ENCODE data around the gene ESYT2.

The ESYT2 gene

DNA sequence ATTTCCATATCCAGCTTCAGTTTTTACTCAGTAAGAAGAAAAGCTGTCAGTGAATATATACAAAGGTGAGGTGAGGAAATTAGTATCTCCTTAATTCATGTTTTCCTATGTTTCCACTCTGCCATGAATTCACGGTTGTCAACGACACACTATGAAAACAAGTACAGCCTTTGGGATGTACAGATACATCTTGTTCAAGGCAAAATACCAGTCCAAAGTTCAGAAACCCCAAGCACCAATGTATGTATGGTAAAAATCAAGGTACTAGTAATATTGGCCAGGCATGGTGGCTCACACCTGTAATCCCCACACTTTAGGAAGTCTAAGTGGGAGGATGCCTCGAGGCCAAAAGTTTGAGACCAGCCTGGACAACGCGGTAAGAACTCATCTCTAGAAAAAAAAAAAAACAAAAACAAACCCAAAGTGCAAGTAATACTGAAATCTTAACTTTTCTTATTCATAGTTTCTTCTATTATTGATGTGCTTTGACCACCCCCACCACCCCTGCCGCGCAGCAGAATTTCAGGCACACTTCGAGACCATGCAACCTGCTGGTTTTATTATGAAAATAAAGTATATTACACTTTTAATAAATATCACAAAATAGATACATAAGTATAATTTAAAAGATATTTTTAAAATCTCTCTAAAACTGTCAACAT lies 3.5 kb downstream of the ESYT2 start:
- Mint-ChIP-seq H3K36me3 (peaks cover 34% of the 10 kb centered on the region), H3K27ac (peak overlapping the region; percentile 35), H3K9me3 (no peaks in the 10 kb centered on the region), H3K4me3 (no peak overlapping the region), H3K4me1 (peaks cover 66% of the 10 kb centered on the region), H3K27me3 (no peaks in the 10 kb centered on the region)
- CTCF ChIA-PET, result interaction anchor here (0.9 kb wide), 1 partner anchor 14 kb away, joined by 3 read pairs; no protein-coding TSS in a partner anchor
- DNase-seq, result no peak

DNA sequence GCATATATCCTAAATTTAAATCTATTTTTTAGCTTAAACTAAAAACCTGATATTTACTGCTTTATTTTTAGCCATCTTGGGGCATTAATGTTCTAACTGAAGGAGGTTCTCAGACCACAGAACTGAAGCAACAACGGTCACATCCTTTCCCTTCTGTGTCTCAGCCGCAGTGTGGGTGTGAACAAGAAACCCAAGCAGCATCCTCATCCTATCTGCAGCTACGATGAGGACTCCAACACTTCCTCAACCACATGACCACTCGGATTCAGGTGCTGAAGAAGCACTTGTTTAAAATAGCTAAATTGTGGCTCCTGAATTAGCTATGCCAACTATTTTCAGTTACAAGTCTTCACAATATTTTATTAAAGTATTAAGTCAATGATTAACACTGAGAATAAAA lies 5.3 kb downstream of the ESYT2 start:
- Mint-ChIP-seq H3K36me3 (peaks cover 34% of the 10 kb centered on the region), H3K4me3 (peak overlapping the region; percentile 26), H3K9me3 (no peaks in the 10 kb centered on the region), H3K27me3 (no peaks in the 10 kb centered on the region), H3K4me1 (peaks cover 75% of the 10 kb centered on the region), H3K27ac (peak overlapping the region; percentile 92)
- CTCF ChIA-PET, result interaction anchor here (1.0 to 1.4 kb wide), 2 partner anchors 12 to 40 kb away, joined by 3 read pairs; no protein-coding TSS in a partner anchor
- DNase-seq, result peak; percentile 82

DNA sequence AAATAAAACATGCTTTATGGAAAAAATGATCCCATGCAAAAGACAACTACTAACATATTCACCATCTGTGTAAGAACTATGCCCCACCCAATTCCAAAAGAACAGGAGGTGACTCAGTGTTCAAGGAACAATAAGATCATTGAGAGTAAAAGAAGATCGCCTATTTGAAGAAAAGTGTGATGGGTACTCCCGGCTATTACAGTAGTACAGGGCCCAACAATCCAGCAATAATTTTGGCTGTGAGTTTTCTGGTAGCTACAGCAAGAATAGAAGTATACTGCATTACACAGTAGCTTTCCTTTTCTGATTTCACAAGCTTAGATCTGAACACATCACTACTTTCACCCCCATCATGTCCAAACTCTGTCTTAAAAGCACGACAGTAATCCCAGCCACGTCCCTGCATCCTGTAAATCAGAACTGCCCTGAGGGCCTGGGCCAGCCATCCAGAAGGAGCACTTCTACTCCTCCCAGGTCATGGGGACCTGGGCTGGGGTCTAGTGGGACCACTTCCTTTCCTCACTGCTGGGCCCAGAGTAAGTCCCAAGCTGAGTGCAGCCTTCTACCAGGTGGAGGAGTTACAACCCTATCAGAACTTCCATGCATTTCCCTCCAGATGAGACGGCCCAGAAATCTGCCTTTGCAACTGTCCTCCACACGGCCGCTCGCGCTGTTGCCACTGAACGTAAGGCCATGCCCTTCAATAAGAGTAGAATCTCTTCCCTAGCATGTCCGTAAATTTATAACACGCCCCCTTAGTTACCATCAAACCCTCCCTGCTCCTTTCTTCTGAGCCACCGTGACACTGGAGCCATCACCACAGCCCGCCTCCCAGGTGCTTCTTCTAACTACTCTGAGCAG lies 7.9 kb downstream of the ESYT2 start:
- Mint-ChIP-seq H3K27ac (peak overlapping the region; percentile 92), H3K4me1 (peaks cover 90% of the 10 kb centered on the region), H3K4me3 (peak overlapping the region; percentile 45), H3K36me3 (peaks cover 31% of the 10 kb centered on the region), H3K9me3 (no peaks in the 10 kb centered on the region), H3K27me3 (no peaks in the 10 kb centered on the region)
- CTCF ChIA-PET, result interaction anchor here (1.3 kb wide), 1 partner anchor 9 kb away, joined by 4 read pairs; no protein-coding TSS in a partner anchor
- peak; percentile 52 for DNase-seq

GRCh38 chr7:158820656-158821055 lies 8.7 kb downstream of the ESYT2 start:
- Mint-ChIP-seq H3K27me3 (no peaks in the 10 kb centered on the region), H3K9me3 (no peaks in the 10 kb centered on the region)
- CTCF ChIA-PET, result interaction anchor here (1.3 kb wide), 1 partner anchor 9 kb away, joined by 4 read pairs; no protein-coding TSS in a partner anchor

DNA sequence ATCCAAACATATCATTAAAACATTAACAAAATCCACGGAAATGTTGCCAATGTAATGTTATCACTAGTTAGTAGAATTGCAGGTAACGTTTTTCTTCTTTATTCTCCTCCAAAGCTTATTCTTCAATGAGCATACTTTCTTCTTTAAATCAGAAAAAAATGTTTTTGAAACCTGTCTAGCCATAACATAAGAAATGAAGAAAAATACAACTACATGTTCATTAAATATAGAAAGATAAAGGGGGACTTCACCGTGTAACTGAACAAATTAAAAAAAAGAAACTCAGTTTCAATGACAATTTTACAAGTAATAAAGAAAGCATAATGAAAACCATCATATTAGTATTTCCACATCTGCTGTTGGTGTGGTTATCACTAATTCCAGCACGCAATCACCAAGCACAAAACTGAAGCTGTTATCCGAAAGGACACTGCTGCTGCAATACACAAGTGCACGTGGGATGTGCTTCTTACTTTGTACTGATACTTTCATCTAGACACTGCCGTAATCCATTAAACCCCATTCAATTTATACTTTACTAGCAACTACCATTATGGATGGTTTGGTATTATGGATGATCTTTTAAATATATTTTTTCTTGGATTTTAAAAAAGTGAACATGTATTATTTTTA lies 9.6 kb downstream of the ESYT2 start:
- Mint-ChIP-seq H3K9me3 (no peaks in the 10 kb centered on the region), H3K4me3 (peak overlapping the region; percentile 80), H3K4me1 (peaks cover 91% of the 10 kb centered on the region), H3K27me3 (no peaks in the 10 kb centered on the region), H3K27ac (peak overlapping the region; percentile 93), H3K36me3 (peaks cover 41% of the 10 kb centered on the region)
- no peak for DNase-seq
- CTCF ChIA-PET, result no interaction called here

More at GRCh38 chr7:158820656-158821055, 8.7 kb downstream of the ESYT2 start:
- Mint-ChIP-seq H3K4me3 (peak overlapping the region; percentile 45), H3K27ac (peak overlapping the region; percentile 93), H3K36me3 (peaks cover 37% of the 10 kb centered on the region), H3K4me1 (peaks cover 91% of the 10 kb centered on the region)
- DNase-seq, result no peak

GRCh38 chr7:158818325-158819213 lies 10.7 kb downstream of the ESYT2 start:
- peaks cover 40% of the 10 kb centered on the region for H3K36me3 Mint-ChIP-seq
- H3K4me3 Mint-ChIP-seq, result peak overlapping the region; percentile 80
- no peaks in the 10 kb centered on the region for H3K9me3 Mint-ChIP-seq
- CTCF ChIA-PET, result no interaction called here
- peak; percentile 88 for DNase-seq
- peak overlapping the region; percentile 93 for H3K27ac Mint-ChIP-seq
- no peaks in the 10 kb centered on the region for H3K27me3 Mint-ChIP-seq
- peaks cover 91% of the 10 kb centered on the region for H3K4me1 Mint-ChIP-seq

DNA sequence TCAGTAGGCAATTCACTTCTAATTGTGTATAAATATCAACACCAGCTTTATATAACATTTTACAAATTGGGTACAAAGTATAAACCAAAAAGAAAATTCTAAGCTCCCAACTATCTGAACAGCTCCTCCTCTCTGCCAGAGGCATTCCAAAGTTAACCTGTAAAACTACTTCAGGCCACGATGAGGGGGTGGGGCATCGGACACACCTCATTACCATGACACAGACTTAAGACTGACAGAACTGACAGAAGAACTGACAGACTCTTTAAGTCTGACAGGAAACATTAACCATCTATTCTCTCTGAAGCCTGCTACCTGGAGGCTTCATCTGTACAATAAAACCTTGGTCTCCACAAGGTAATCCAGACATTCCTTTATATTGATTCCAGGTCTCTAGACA lies 12.3 kb downstream of the ESYT2 start:
- H3K27ac Mint-ChIP-seq, result peak overlapping the region; percentile 93
- H3K27me3 Mint-ChIP-seq, result no peaks in the 10 kb centered on the region
- DNase-seq, result peak; percentile 55
- H3K4me1 Mint-ChIP-seq, result peaks cover 98% of the 10 kb centered on the region
- H3K4me3 Mint-ChIP-seq, result peak overlapping the region; percentile 45
- no peaks in the 10 kb centered on the region for H3K9me3 Mint-ChIP-seq
- CTCF ChIA-PET, result interaction anchor here (0.9 kb wide), 1 partner anchor 50 kb away, joined by 4 read pairs; no protein-coding TSS in a partner anchor
- peaks cover 50% of the 10 kb centered on the region for H3K36me3 Mint-ChIP-seq

DNA sequence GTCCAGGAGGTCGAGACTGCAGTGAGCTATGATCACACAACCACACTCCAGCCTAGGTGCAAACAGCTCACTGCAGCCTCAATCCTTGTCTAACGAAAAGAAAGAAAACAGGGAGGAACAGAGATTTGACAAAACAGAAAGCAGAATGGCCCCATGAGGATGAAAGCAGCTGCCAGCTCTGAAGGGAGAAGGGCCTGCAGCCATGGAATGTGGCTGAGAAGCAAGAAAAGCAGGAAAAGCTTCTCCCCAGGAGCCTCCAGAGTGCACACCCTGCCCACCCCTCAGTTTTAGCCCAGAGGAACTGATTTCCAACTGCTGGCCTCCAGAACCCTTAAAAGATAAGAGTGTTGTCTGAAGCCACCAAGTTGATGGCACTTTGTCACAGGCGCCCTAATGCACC lies 13.0 kb downstream of the ESYT2 start:
- no peaks in the 10 kb centered on the region for H3K9me3 Mint-ChIP-seq
- CTCF ChIA-PET, result interaction anchor here (0.9 to 1.1 kb wide), 3 partner anchors 11 to 51 kb away, joined by 3 to 4 read pairs (median 3); no protein-coding TSS in a partner anchor
- H3K4me1 Mint-ChIP-seq, result peaks cover 98% of the 10 kb centered on the region
- H3K27me3 Mint-ChIP-seq, result no peaks in the 10 kb centered on the region
- DNase-seq, result no peak
- H3K4me3 Mint-ChIP-seq, result peak overlapping the region; percentile 45
- H3K36me3 Mint-ChIP-seq, result peaks cover 53% of the 10 kb centered on the region
- H3K27ac Mint-ChIP-seq, result peak overlapping the region; percentile 93

DNA sequence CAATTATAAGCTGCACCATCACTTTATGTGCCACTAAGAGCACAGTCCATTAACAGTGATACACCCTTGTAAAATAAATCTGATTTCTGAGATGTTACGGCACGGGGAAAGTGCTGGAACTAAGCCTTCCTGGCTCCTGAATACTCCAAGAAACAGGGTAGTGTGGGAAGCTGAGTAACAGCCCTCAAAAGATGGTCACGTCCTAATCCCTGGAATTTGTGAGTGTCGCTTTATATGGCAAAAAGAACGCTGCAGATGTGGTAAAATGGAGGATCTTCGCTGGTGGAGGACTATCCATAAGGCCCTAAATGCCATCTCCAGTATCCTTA lies 13.5 kb downstream of the ESYT2 start:
- CTCF ChIA-PET, result interaction anchor here (0.9 to 1.1 kb wide), 2 partner anchors 11 to 39 kb away, joined by 3 read pairs; no protein-coding TSS in a partner anchor
- peaks cover 53% of the 10 kb centered on the region for H3K36me3 Mint-ChIP-seq
- H3K4me3 Mint-ChIP-seq, result peak overlapping the region; percentile 54
- H3K27ac Mint-ChIP-seq, result peak overlapping the region; percentile 93
- no peak for DNase-seq
- H3K27me3 Mint-ChIP-seq, result no peaks in the 10 kb centered on the region
- peaks cover 98% of the 10 kb centered on the region for H3K4me1 Mint-ChIP-seq
- H3K9me3 Mint-ChIP-seq, result no peaks in the 10 kb centered on the region

- Mint-ChIP-seq H3K27ac (peak overlapping the region; percentile 93), H3K4me1 (peaks cover 98% of the 10 kb centered on the region), H3K4me3 (peak overlapping the region; percentile 54), H3K27me3 (no peaks in the 10 kb centered on the region), H3K36me3 (peaks cover 59% of the 10 kb centered on the region), H3K9me3 (no peaks in the 10 kb centered on the region)
- no peak for DNase-seq
- CTCF ChIA-PET, result interaction anchor here (0.9 to 1.1 kb wide), 2 partner anchors 12 to 38 kb away, joined by 3 read pairs; no protein-coding TSS in a partner anchor
These were observed 14.1 kb downstream of the ESYT2 start for GRCh38 chr7:158815083-158815799.

DNA sequence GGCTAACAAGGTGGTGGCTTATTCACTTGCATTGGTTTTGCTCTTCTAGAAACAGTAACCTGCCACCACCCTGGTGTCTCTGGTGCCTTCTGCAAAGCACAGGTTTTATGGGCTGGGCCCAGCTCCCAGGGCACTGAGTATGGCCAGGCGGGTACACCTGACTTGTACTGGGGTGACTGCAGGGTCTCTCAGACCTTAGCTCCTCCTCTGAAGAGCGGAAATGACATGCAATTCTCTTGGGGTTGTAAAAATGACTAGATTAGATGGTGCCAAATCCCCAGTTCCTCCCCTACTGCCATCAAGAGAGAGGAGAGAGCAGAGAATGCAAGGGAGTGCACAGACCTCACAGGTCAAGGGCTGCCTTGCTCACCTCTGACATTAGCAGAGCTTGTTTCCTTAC lies 14.7 kb downstream of the ESYT2 start:
- Mint-ChIP-seq H3K27me3 (no peaks in the 10 kb centered on the region), H3K36me3 (peaks cover 65% of the 10 kb centered on the region), H3K27ac (peak overlapping the region; percentile 93), H3K9me3 (no peaks in the 10 kb centered on the region), H3K4me3 (peak overlapping the region; percentile 54), H3K4me1 (peaks cover 99% of the 10 kb centered on the region)
- CTCF ChIA-PET, result no interaction called here
- peak; percentile 76 for DNase-seq

DNA sequence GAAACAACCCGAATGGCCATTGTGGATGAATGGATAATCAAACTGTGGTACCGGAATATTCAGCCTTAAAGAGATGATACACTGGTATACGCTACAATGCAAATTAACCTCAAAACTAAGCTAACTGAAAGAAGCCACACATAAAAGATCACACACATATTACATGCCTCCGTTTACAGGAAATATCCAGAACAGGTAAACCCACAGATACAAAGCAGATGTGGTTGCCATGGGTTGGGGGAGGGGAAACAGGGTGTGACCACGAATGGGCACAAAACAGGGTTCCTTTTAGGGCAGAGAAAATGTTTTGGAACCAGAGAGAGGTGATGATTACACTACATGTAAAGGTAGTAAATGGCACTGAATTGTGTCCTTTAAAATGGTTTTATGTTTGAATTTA lies 16.6 kb downstream of the ESYT2 start:
- peak overlapping the region; percentile 57 for H3K4me3 Mint-ChIP-seq
- peaks cover 2% of the 10 kb centered on the region for H3K9me3 Mint-ChIP-seq
- DNase-seq, result peak; percentile 90
- CTCF ChIA-PET, result interaction anchor here (1.4 to 1.5 kb wide), 2 partner anchors 9 to 17 kb away, joined by 4 to 5 read pairs; partner anchors contain the start of gene ESYT2
- H3K27ac Mint-ChIP-seq, result peak overlapping the region; percentile 96
- no peaks in the 10 kb centered on the region for H3K27me3 Mint-ChIP-seq
- peaks cover 89% of the 10 kb centered on the region for H3K4me1 Mint-ChIP-seq
- H3K36me3 Mint-ChIP-seq, result peaks cover 82% of the 10 kb centered on the region
